HL-60 (cell line): ENCODE measurements around the gene HEATR1.

Experiments
- DNase-seq, 2 experiments: peaks; one replicate each; pipeline ENCODE4 v3.0.0-alpha.2; 2010 to 2020; ENCODE audit warnings: low read depth in 1 of 2, low spot score in 1 of 2
- H3K27ac ChIP-seq: fragments of 250-450 bp; sonication (Bioruptor Pico); replicated peaks from 2 replicates; pipeline ENCODE4 v1.5.1; 2020; ENCODE audit warnings: mild to moderate bottlenecking, moderate library complexity
- H3K27me3 ChIP-seq: fragments of 250-450 bp; sonication (Bioruptor Pico); 2 replicates; pipeline ENCODE4 v1.5.1; 2021; ENCODE audit warnings: mild to moderate bottlenecking, moderate library complexity; ENCODE audit not compliant: insufficient read depth, poor library complexity, severe bottlenecking
- H3K4me3 ChIP-seq: replicated peaks from 2 replicates; pipeline ENCODE4 v1.5.1; 2011; ENCODE audit warnings: mild to moderate bottlenecking, control low read depth, low read length; ENCODE audit not compliant: insufficient read depth
- CTCF ChIP-seq: IDR thresholded peaks from one replicate; pipeline ENCODE4 v1.5.1; 2011; ENCODE audit warnings: low read length, control low read depth, inconsistent platforms; ENCODE audit not compliant: insufficient read depth
- GABPA ChIP-seq: IDR thresholded peaks from 2 replicates; pipeline ENCODE4 v1.6.1; 2012; ENCODE audit warnings: low read depth
- POLR2AphosphoS5 ChIP-seq: IDR thresholded peaks from 2 replicates; pipeline ENCODE4 v1.6.1; 2012; ENCODE audit warnings: low read depth
- REST ChIP-seq: IDR thresholded peaks from 2 replicates; pipeline ENCODE4 v1.6.1; 2012; ENCODE audit warnings: low read depth; ENCODE audit not compliant: insufficient replicate concordance
- SPI1 ChIP-seq: IDR thresholded peaks from 2 replicates; pipeline ENCODE4 v1.6.1; 2012; ENCODE audit warnings: low read depth, mild to moderate bottlenecking, borderline replicate concordance

The HEATR1 gene

GRCh38 chr1:236558846-236559245 lies 45.5 kb downstream of the HEATR1 start:
- DNase-seq, result no peak
- TF ChIP-seq REST (no peak), SPI1 (no peak), GABPA (no peak), POLR2AphosphoS5 (no peak), CTCF (no peak)
- H3K4me3 ChIP-seq, result no peak overlapping the region
- no peaks in the 10 kb centered on the region for H3K27me3 ChIP-seq
- H3K27ac ChIP-seq, result no peak overlapping the region

GRCh38 chr1:236558081-236558480 lies 46.2 kb downstream of the HEATR1 start:
- no peak for TF ChIP-seq GABPA
- TF ChIP-seq REST, result no peak
- TF ChIP-seq CTCF, result no peak
- no peak for TF ChIP-seq POLR2AphosphoS5
- no peak for TF ChIP-seq SPI1
- no peak overlapping the region for H3K4me3 ChIP-seq
- no peak for DNase-seq
- no peak overlapping the region for H3K27ac ChIP-seq
- no peaks in the 10 kb centered on the region for H3K27me3 ChIP-seq

GRCh38 chr1:236556606-236557005 lies 47.7 kb downstream of the HEATR1 start:
- no peak for TF ChIP-seq SPI1
- TF ChIP-seq CTCF, result no peak
- no peak for TF ChIP-seq REST
- no peak for TF ChIP-seq GABPA
- TF ChIP-seq POLR2AphosphoS5, result no peak
- no peak for DNase-seq
- no peak overlapping the region for H3K4me3 ChIP-seq
- no peak overlapping the region for H3K27ac ChIP-seq
- H3K27me3 ChIP-seq, result no peaks in the 10 kb centered on the region
